ENCODE results near the gene ELK1.

Gene ELK1

DNA sequence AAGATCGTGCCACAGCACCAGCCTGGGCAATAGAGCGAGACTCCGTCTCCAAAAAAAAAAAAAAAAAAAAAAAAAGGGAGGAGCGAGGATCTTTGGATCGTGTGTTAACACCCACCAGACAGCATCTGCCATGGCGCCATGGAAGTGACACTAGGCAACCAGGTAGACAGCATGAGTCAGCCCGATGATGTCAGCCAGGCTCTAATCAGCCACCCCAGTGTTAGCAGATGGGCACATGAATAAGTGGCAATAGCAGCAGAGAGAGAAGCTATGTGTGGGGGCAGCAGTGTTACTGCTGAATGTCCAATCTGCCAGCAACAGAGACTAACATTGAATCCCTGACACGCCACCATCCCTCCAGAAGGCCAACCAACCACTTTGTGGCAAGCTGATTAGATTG is 37.3 kb downstream of the ELK1 start:
- Histone ChIP-seq H3K27me3 (ENCODE audit: insufficient read depth, poor library complexity, severe bottlenecking) (no peaks in the 10 kb centered on the region), H3K9me3 (ENCODE audit: severe bottlenecking) (no peaks in the 10 kb centered on the region), H3K4me3 (ENCODE audit: severe bottlenecking) (no peak overlapping the region), H3K36me3 (ENCODE audit: low read depth) (no peaks in the 10 kb centered on the region), H3K27ac (ENCODE audit: poor library complexity, severe bottlenecking) (no peak overlapping the region), H3K4me1 (ENCODE audit: insufficient read depth, poor library complexity, severe bottlenecking) (no peaks in the 10 kb centered on the region)
- ATAC-seq (ENCODE audit: low read depth) (no peak), DNase-seq (ENCODE audit: low spot score) (no peak)
- TF ChIP-seq, protein P1, sequence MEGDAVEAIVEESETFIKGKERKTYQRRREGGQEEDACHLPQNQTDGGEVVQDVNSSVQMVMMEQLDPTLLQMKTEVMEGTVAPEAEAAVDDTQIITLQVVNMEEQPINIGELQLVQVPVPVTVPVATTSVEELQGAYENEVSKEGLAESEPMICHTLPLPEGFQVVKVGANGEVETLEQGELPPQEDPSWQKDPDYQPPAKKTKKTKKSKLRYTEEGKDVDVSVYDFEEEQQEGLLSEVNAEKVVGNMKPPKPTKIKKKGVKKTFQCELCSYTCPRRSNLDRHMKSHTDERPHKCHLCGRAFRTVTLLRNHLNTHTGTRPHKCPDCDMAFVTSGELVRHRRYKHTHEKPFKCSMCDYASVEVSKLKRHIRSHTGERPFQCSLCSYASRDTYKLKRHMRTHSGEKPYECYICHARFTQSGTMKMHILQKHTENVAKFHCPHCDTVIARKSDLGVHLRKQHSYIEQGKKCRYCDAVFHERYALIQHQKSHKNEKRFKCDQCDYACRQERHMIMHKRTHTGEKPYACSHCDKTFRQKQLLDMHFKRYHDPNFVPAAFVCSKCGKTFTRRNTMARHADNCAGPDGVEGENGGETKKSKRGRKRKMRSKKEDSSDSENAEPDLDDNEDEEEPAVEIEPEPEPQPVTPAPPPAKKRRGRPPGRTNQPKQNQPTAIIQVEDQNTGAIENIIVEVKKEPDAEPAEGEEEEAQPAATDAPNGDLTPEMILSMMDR (IDR thresholded peaks at IDR 0.05; ENCODE audit: poor library complexity, severe bottlenecking): no peak

DNA sequence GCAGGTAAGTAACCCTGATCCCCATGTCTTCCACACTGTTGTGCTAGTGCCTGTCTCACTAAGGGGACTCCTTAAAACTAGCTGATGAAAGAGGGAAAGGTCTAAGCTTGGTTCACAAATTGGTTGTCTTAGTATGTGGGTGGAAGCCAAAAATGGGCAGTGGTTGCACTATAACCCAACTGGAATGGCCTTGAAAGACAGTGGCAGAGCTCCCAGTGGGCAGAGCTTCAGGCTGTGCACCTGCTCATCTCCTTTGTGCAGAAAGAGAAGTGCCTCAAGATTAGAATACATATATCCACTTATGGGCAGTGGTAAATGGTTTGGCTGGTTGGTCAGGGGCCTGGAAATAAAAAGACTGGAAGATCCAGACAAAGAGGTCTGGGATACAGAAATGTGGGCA is 37.9 kb downstream of the ELK1 start:
- no peaks in the 10 kb centered on the region for H3K27me3 ChIP-seq (ENCODE audit: insufficient read depth, poor library complexity, severe bottlenecking)

DNA sequence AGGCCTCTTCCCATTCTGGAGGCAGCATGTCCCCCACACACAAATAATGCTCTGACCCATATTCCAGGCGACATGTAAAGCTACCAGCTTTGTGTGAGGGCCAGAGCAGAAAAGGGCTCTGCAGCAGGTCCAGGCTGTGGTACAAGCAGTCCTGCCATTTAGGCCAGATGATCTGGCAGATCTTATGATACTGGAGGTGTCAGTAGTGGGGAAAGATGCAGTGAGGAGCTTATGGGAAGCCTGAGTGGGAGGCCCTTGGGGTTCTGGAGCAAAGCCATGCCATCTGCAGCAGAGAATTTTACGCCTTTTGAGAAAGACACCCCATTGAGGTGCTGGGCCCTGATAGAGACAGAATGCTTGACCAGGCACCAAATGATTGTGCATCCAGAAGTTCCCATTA is 38.4 kb downstream of the ELK1 start:
- DNase-seq (ENCODE audit: low spot score) (no peak), ATAC-seq (ENCODE audit: low read depth) (no peak)
- Histone ChIP-seq H3K4me1 (ENCODE audit: insufficient read depth, poor library complexity, severe bottlenecking) (no peaks in the 10 kb centered on the region), H3K36me3 (ENCODE audit: low read depth) (no peaks in the 10 kb centered on the region), H3K9me3 (ENCODE audit: severe bottlenecking) (no peaks in the 10 kb centered on the region), H3K27me3 (ENCODE audit: insufficient read depth, poor library complexity, severe bottlenecking) (no peaks in the 10 kb centered on the region), H3K4me3 (ENCODE audit: severe bottlenecking) (no peak overlapping the region), H3K27ac (ENCODE audit: poor library complexity, severe bottlenecking) (no peak overlapping the region)
- TF ChIP-seq, protein P1 (IDR thresholded peaks at IDR 0.05; ENCODE audit: poor library complexity, severe bottlenecking): no peak

More for the DNA sequence above, 37.9 kb downstream of the ELK1 start:
- H3K9me3 ChIP-seq (ENCODE audit: severe bottlenecking): no peaks in the 10 kb centered on the region
- H3K4me3 ChIP-seq (ENCODE audit: severe bottlenecking): no peak overlapping the region
- DNase-seq (ENCODE audit: low spot score) (no peak), ATAC-seq (ENCODE audit: low read depth) (no peak)
- no peaks in the 10 kb centered on the region for H3K4me1 ChIP-seq (ENCODE audit: insufficient read depth, poor library complexity, severe bottlenecking)
- TF ChIP-seq, protein P1 (IDR thresholded peaks at IDR 0.05; ENCODE audit: poor library complexity, severe bottlenecking): no peak
- no peaks in the 10 kb centered on the region for H3K36me3 ChIP-seq (ENCODE audit: low read depth)
- no peak overlapping the region for H3K27ac ChIP-seq (ENCODE audit: poor library complexity, severe bottlenecking)

DNA sequence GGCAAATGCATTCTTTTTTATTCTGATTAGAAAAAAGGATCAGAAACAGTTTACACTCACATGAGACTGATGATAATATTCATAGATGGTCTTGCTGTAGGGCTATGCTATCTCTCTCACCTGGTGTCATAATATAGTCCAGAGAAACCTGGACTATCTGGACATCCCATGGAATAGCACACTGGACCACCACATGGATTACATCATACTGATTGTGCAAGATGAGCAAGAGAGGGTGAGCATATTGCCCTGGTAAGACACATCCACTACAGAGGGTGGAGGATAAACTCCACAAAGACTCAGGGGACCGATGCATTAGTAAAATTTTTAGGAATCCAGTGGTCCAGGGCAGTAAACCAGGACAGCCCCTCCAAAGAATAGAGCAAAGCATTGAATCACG is 38.9 kb downstream of the ELK1 start:
- no peak for DNase-seq (ENCODE audit: low spot score)
- TF ChIP-seq, protein P1 (IDR thresholded peaks at IDR 0.05; ENCODE audit: poor library complexity, severe bottlenecking): no peak
- Histone ChIP-seq H3K4me1 (ENCODE audit: insufficient read depth, poor library complexity, severe bottlenecking) (no peaks in the 10 kb centered on the region), H3K36me3 (ENCODE audit: low read depth) (no peaks in the 10 kb centered on the region), H3K4me3 (ENCODE audit: severe bottlenecking) (no peak overlapping the region), H3K27me3 (ENCODE audit: insufficient read depth, poor library complexity, severe bottlenecking) (no peaks in the 10 kb centered on the region), H3K9me3 (ENCODE audit: severe bottlenecking) (no peaks in the 10 kb centered on the region), H3K27ac (ENCODE audit: poor library complexity, severe bottlenecking) (no peak overlapping the region)
- no peak for ATAC-seq (ENCODE audit: low read depth)

DNA sequence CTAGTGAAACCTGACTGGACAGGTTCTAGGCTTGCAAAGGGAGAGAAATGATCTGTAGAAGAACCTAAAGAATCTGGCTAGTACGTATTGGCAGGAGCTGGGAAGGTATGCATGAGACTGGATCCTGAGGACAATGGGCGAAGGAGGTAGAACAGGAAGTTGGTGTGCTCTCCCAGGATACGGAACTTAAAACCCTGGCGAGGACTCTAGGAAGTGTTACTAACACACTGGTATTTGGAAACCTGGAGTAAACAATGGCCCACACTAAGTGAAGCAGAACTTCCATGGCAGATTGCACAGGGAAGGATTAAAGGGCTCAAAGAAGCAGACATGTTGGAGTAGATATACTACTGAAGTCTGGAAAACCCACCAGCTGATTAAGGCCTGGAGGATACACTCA is 39.9 kb downstream of the ELK1 start:
- TF ChIP-seq, protein P1 (IDR thresholded peaks at IDR 0.05; ENCODE audit: poor library complexity, severe bottlenecking): no peak

More for the DNA sequence above, 39.9 kb downstream of the ELK1 start:
- no peak overlapping the region for H3K4me3 ChIP-seq (ENCODE audit: severe bottlenecking)
- H3K27ac ChIP-seq (ENCODE audit: poor library complexity, severe bottlenecking): no peak overlapping the region
- DNase-seq (ENCODE audit: low spot score) (no peak), ATAC-seq (ENCODE audit: low read depth) (no peak)
- no peaks in the 10 kb centered on the region for H3K36me3 ChIP-seq (ENCODE audit: low read depth)
- no peaks in the 10 kb centered on the region for H3K9me3 ChIP-seq (ENCODE audit: severe bottlenecking)
- H3K27me3 ChIP-seq (ENCODE audit: insufficient read depth, poor library complexity, severe bottlenecking): no peaks in the 10 kb centered on the region
- H3K4me1 ChIP-seq (ENCODE audit: insufficient read depth, poor library complexity, severe bottlenecking): no peaks in the 10 kb centered on the region

All from RWPE2 (cell line).